Measurements from ENCODE around the gene HSPH1.
A peak's percentile ranks its signal among the peaks of the same experiment; 100 is the strongest.

HSPH1 gene

DNA sequence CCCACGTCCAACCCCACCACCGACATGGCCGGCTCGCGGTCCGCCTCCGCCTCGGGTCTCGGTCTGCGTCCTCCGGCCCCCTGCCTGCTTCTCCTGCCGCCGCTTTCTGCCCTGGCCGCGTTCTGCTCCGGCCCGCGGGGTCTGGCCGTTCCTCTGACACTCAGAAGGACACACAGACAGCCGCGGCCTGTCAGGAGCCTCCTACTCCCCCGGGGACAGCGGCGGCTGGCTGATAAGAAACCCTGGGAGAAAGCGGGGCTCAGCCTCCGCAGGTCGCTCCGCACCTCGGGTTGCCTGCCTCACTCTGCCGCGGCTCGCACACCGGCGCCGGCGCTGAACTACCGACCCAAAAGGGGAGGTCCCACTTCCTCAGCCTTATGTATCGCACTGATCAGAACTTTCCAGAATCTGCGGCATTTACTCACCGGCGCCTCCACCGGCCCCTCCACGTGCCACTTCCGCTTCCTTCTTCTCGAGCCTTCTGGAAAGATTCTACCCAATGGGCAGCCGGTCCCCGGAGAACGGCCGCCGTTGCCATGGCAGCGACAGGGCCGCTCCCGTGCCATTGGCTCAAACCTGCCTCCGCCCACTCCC, at the start of gene HSPH1:
Gene HSPH1, minus strand, starts transcription at position 348 of the 594 bp plus-strand sequence. Its CDS starts 322 bp downstream, at position 26.
- H3K4me3 Mint-ChIP-seq, result peak within 1 kb of the TSS; percentile 97
- peak; percentile 82 for ATAC-seq
- peak; percentile 98 for DNase-seq
- H3K27me3 Mint-ChIP-seq, result no peaks in the 10 kb centered on the region
- H3K36me3 Mint-ChIP-seq (ENCODE audit: low read depth), result peaks cover 44% of the 10 kb centered on the region
- peak within 1 kb of the TSS; percentile 93 for H3K27ac Mint-ChIP-seq
- H3K4me1 Mint-ChIP-seq, result peaks cover 50% of the 10 kb centered on the region
- no peaks in the 10 kb centered on the region for H3K9me3 Mint-ChIP-seq

DNA sequence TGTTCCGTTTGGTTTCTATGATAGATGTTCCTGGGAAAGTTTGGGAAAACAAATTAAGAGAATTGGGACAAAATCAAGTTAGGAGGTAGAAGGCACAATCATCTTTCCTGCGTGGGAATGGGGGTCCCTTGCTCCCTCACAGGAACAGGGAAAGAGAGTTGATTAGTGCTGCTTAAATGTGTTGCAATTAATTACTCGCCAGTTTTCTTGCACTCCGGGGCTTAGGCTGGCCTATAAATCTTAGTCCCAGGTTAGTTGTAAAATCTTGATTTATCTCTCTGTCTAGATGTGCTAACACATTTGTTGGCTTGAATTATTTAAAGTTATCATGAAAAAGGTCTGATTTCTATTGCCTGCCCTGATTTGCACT, 48.1 kb upstream of the HSPH1 start:
- Mint-ChIP-seq H3K27ac (no peak overlapping the region), H3K9me3 (no peaks in the 10 kb centered on the region), H3K4me3 (no peak overlapping the region), H3K4me1 (peaks cover 29% of the 10 kb centered on the region), H3K27me3 (no peaks in the 10 kb centered on the region), H3K36me3 (ENCODE audit: low read depth) (peaks cover 1% of the 10 kb centered on the region)
- no peak for DNase-seq
- ATAC-seq, result no peak

DNA sequence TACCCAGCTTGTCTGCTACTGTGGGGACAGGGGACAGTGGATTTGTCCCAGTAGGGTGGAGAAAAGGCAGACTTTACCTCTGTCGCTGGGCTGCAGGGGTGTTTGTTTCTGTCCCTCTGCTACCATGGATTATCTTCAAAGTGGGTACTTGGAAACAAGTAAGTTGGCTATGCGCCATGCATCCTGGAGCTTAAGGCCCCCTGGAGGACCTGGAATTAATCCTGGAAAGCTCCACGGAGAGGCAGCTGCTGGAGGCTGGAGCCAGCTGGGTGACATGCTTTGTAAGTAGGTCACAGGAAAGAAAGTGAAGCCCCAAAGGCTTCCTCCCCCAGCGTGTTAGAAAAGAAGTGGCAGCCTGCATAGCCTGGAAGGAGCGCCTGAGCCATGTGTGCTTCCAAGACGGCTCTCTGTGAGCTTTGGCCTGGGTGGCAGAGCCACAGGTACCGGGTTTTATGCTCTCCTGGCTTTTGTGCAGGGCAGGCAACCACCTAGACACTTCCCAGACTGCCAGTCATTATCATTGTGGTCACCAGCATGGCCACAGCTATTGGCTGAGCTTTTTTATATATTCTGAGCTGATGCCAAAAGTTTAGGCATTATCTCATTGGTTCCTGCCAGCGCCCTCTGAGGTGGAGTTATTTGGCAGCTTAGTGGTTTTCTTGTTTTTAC, 47.6 kb upstream of the HSPH1 start:
- Mint-ChIP-seq H3K27me3 (no peaks in the 10 kb centered on the region), H3K27ac (no peak overlapping the region), H3K36me3 (ENCODE audit: low read depth) (peaks cover 1% of the 10 kb centered on the region), H3K9me3 (no peaks in the 10 kb centered on the region), H3K4me3 (no peak overlapping the region), H3K4me1 (peaks cover 30% of the 10 kb centered on the region)
- ATAC-seq, result peak; percentile 20
- no peak for DNase-seq

DNA sequence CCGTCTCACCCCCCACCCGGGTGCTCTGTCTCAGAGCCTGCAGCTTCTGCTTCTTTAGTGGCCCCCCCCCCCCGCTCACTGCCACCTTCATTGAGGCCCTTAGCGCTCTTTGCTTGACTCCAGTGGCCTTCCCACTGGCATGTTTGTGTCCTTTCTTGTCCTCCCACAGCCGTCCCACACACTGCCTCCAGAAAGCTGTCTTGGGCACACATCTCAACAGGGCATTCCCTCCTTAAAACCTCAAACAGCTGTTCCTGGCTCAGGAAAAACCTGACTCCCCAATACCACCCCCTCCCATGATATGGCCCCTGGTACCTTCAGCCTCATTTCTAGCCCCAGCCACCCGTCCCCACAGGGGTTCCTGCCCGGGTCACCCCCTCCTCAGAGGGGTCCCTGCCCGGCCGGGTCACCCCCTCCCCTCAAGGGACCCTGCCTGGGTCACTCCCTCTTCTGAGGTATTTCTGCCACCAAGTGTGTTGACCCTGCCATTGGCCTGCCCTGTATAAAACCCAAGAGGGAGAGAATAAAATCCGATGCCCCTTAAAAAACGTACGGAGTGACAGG, 46.9 kb upstream of the HSPH1 start:
- H3K27ac Mint-ChIP-seq, result no peak overlapping the region
- H3K4me3 Mint-ChIP-seq, result no peak overlapping the region
- no peaks in the 10 kb centered on the region for H3K27me3 Mint-ChIP-seq
- H3K9me3 Mint-ChIP-seq, result no peaks in the 10 kb centered on the region
- no peak for DNase-seq
- H3K4me1 Mint-ChIP-seq, result peaks cover 30% of the 10 kb centered on the region
- ATAC-seq, result no peak
- peaks cover 1% of the 10 kb centered on the region for H3K36me3 Mint-ChIP-seq (ENCODE audit: low read depth)

DNA sequence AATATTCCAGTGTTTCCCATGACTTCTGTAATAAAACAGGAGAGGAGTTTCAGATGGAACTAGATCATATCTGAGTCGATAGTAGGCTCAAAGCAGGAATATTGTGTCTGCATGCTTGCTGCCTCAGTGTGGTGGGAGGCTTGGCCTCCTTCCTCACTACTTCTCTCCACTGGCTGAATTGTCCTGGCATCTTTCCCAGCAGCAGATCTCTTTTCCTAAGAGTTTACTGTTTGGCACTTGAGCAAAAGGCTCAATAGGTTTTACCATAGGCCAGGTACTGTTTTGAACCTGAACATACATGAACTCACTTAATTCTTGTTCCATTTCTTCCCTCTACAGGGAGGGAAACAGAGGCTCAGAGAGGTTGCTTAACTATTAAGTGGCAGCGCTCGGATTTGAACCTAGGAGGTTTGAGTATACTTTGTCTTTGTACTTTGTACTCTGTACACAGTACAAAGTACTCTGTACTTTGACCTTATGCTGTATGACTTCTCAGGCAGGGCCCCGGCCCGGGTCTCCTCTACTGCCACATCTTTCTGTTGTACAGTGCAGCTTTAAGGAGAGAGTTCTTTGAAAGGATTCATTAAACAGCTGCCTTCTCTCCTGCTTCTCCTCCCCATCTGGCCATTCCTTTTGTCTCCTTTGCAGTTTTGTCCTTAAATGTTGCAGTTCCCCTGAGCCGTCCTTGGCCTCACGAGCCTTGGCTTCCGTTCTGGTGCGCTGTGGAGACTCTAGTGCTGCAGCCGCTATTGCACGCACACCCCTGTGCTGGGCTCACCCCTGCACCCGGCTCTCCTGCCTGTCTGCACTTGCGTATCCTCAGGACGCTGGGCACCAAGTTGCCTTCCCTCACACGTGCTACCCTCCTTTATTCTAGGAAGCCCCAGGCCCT, 46.2 kb upstream of the HSPH1 start:
- no peak for ATAC-seq

DNA sequence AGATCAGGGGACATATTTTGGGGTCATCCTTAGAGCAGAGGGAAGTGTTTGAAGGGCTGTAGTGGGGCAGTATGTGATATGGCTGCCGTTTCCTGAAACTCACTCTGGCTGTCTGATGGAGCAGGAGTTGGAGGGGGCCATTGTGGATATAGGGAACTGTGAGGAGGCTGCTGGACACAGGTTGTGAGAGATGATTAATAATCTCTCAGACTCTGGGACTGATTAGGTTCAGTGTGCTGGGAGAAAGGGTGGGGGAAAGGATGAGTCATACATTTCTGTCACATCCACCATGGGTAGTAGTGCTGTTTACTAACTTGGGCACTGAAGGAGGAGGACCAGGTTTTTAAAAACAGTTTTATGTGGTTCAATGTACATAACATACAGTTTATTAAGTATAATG, 42.9 kb upstream of the HSPH1 start:
- Mint-ChIP-seq H3K36me3 (ENCODE audit: low read depth) (peaks cover 1% of the 10 kb centered on the region), H3K4me1 (peaks cover 38% of the 10 kb centered on the region), H3K9me3 (no peaks in the 10 kb centered on the region), H3K27ac (no peak overlapping the region), H3K4me3 (peak overlapping the region; percentile 3), H3K27me3 (no peaks in the 10 kb centered on the region)
- DNase-seq, result no peak
- ATAC-seq, result peak; percentile 53

More for the DNA sequence above, 46.2 kb upstream of the HSPH1 start:
- Mint-ChIP-seq H3K4me1 (peaks cover 30% of the 10 kb centered on the region), H3K27ac (no peak overlapping the region), H3K27me3 (no peaks in the 10 kb centered on the region), H3K4me3 (no peak overlapping the region), H3K9me3 (no peaks in the 10 kb centered on the region), H3K36me3 (ENCODE audit: low read depth) (peaks cover 1% of the 10 kb centered on the region)
- no peak for DNase-seq

DNA sequence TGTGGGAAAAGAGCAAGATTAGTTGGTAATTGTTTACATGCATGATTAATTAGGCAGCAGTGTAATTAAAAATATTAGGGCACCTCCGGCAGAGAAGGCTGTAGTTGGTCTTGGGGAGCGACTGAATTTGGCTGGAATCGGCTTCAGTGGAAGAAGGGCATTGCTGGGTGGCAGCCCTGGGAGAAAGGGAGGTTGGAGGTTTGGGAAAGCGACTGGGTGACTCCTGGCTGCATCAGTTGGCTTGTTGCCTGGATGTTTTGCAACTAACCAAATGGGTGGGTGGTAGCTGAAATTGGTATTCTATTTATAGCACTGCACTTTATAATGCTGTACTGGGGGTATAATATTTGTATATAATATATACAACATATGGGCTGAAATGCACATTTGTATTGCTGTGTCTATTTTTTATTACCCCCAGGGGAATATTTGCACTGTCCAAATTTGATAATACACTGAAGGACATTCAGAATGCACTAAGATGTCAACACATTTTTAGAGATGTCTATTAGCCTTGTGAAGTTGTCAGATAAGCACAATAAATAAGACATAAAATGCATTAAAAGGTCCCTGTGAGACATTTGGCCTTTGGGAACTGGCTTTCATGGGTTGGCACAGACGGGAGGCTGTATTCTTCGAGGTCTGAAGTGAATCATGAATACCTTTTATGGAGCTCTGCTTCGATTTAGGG, 39.8 kb upstream of the HSPH1 start:
- no peak for ATAC-seq
- DNase-seq, result no peak
- peak overlapping the region; percentile 78 for H3K4me3 Mint-ChIP-seq
- peak overlapping the region; percentile 48 for H3K27ac Mint-ChIP-seq
- no peaks in the 10 kb centered on the region for H3K9me3 Mint-ChIP-seq
- H3K4me1 Mint-ChIP-seq, result peaks cover 43% of the 10 kb centered on the region
- peaks cover 1% of the 10 kb centered on the region for H3K36me3 Mint-ChIP-seq (ENCODE audit: low read depth)
- no peaks in the 10 kb centered on the region for H3K27me3 Mint-ChIP-seq

DNA sequence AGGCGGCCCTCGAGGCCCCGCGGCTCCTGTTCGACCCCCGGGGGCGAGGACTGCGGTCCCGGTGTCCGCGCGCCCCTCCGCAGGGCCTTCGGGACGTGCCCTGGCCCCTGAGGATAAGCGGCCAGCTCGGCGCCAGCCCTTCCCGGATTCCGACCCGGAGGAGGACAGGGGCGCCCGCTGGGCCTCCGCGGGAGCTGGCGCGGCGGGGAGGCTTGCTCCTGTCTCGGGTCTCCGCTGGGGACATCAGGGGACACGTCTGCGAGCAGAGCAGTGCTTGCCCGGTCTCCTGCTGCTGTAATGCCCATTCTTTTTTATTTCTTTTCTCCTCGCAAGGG, 38.9 kb upstream of the HSPH1 start:
- ATAC-seq (peak; percentile 33), DNase-seq (no peak)
- peaks cover 1% of the 10 kb centered on the region for H3K36me3 Mint-ChIP-seq (ENCODE audit: low read depth)
- H3K4me1 Mint-ChIP-seq, result peaks cover 43% of the 10 kb centered on the region
- H3K4me3 Mint-ChIP-seq, result peak overlapping the region; percentile 78
- no peaks in the 10 kb centered on the region for H3K9me3 Mint-ChIP-seq
- no peaks in the 10 kb centered on the region for H3K27me3 Mint-ChIP-seq
- peak overlapping the region; percentile 48 for H3K27ac Mint-ChIP-seq

DNA sequence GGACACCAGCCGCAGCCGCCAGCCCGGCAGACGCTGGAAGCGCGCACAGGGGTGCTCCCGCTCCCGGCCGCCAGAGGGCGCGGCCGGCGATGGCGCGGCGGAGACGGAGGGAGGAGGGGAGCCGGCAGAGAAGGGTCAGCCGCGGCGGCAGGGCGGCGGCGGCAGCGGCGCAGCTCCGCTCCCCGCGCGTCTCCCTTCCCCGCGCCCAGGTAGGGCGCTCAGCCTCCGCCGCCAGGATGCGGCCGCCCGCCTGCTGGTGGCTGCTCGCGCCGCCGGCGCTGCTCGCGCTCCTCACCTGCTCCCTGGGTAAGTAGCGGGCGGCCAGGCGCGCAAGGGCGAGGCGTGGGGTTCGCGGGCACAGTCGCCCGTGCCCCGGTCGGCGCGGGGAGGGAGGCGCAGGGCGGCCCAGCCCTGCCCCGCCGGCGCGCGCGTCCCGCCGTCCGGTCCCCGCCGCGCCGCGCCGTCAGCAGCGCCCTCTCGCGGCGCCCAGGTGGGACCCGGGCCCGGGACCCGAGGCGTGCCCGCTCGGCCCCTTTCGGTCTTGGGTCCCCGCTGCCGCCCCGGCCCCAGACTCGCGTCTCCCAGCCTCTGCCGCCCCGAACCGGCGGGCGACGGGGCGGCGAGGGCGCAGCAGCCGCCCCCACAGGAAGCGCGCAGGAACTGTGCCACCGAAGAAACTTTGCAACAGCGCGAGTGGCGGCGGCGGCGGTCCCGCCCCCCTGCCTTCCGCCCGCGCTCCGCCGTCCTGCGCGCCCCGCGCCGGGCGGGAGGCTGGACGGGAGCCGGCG, 38.3 kb upstream of the HSPH1 start, which contains the start of gene B3GLCT:
Gene B3GLCT, plus strand, starts transcription at position 127 of the 788 bp plus-strand sequence. Its CDS starts 110 bp downstream, at position 237.
- no peaks in the 10 kb centered on the region for H3K9me3 Mint-ChIP-seq
- peak within 1 kb of the TSS; percentile 78 for H3K4me3 Mint-ChIP-seq
- DNase-seq (peak; percentile 83), ATAC-seq (peak; percentile 79)
- H3K27ac Mint-ChIP-seq, result peak within 1 kb of the TSS; percentile 48
- H3K36me3 Mint-ChIP-seq (ENCODE audit: low read depth), result peaks cover 1% of the 10 kb centered on the region
- H3K27me3 Mint-ChIP-seq, result no peaks in the 10 kb centered on the region
- H3K4me1 Mint-ChIP-seq, result peaks cover 40% of the 10 kb centered on the region

DNA sequence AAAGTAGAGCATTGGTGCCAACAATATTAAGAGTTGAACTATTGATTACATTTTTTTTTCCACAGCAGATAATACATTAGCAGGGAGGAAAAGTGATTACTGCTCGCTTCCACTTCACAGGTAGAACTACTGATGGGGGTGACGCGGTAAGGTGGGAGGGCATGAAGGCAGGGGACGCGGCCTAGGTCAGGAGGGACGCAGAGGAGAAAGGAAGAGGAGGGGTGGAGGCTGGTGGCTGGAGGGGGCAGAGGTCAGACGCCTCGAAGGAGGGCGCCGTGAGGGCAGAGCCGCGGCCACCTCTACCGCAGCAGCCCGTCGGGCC, 37.8 kb upstream of the HSPH1 start:
- H3K27me3 Mint-ChIP-seq, result no peaks in the 10 kb centered on the region
- H3K4me1 Mint-ChIP-seq, result peaks cover 35% of the 10 kb centered on the region
- H3K36me3 Mint-ChIP-seq (ENCODE audit: low read depth), result no peaks in the 10 kb centered on the region
- H3K9me3 Mint-ChIP-seq, result no peaks in the 10 kb centered on the region
- ATAC-seq (peak; percentile 25), DNase-seq (no peak)
- peak overlapping the region; percentile 78 for H3K4me3 Mint-ChIP-seq
- peak overlapping the region; percentile 29 for H3K27ac Mint-ChIP-seq

DNA sequence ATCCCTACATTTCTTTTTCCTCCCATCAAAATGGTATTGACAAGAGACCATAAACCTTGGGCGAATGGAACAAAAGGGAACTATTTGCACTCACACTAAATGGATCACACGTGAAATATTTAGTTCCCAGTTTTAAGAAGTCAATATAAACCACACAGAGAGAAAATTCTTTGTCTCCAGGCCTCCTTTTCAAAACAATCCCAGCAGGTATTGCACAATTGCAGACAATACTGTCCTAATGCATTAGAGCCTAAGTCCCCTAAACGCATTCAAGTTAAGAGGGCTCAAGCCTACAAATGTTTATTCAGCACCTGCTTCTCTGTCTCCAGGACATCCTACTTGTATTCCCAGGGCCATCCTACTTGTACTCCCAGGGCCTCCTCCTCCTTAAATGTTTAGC, 36.8 kb upstream of the HSPH1 start:
- no peak for ATAC-seq
- Mint-ChIP-seq H3K9me3 (no peaks in the 10 kb centered on the region), H3K4me3 (no peak overlapping the region)

DNA sequence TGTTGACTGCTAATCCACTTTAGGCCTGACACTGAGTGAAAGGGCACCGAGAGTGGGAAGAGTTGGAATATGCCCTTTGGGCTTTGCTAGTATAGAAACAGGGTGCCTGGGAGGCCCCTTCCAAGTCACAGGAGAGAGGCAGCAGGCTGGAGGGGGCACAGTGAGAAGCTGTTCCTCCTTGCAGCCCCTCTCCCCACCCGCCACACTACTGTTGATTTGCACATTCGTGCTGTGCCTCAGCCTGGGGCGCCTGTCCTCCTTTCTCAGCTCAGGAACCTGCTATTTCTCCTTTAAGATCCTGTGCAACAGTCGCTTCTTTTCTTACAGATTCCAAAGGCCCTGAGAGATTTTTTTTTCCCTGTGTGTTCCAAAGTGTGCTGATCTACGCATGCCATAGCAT, 35.3 kb upstream of the HSPH1 start:
- no peaks in the 10 kb centered on the region for H3K27me3 Mint-ChIP-seq
- H3K4me1 Mint-ChIP-seq, result peaks cover 18% of the 10 kb centered on the region
- no peak overlapping the region for H3K27ac Mint-ChIP-seq
- DNase-seq, result no peak
- no peaks in the 10 kb centered on the region for H3K36me3 Mint-ChIP-seq (ENCODE audit: low read depth)
- no peak overlapping the region for H3K4me3 Mint-ChIP-seq
- ATAC-seq, result no peak
- H3K9me3 Mint-ChIP-seq, result no peaks in the 10 kb centered on the region

More for the DNA sequence above, 36.8 kb upstream of the HSPH1 start:
- Mint-ChIP-seq H3K36me3 (ENCODE audit: low read depth) (no peaks in the 10 kb centered on the region), H3K27me3 (no peaks in the 10 kb centered on the region), H3K27ac (no peak overlapping the region), H3K4me1 (peaks cover 25% of the 10 kb centered on the region)
- DNase-seq, result no peak

DNA sequence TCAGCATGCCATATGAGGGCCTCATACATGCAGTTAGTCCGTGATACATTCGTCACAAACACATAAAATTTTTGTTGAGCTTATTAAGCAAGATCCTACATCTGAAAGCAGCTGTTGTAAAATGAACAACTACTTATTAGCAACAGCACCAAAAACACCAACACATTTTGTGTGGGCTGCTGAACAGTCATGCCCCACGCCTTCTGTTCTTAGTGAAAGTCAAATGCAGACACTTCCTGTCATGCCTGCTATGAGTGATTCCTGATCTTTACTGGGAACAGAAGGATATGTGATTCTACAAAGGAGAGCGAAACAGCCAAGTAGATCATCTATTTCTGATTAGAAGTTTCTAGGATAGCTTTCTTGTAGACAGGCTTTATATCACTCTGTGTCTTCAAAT, 33.9 kb upstream of the HSPH1 start:
- ATAC-seq (no peak), DNase-seq (no peak)
- H3K4me1 Mint-ChIP-seq, result peaks cover 6% of the 10 kb centered on the region
- H3K27ac Mint-ChIP-seq, result no peak overlapping the region
- H3K27me3 Mint-ChIP-seq, result peaks cover 4% of the 10 kb centered on the region
- H3K9me3 Mint-ChIP-seq, result no peaks in the 10 kb centered on the region
- H3K36me3 Mint-ChIP-seq (ENCODE audit: low read depth), result no peaks in the 10 kb centered on the region
- H3K4me3 Mint-ChIP-seq, result no peak overlapping the region

DNA sequence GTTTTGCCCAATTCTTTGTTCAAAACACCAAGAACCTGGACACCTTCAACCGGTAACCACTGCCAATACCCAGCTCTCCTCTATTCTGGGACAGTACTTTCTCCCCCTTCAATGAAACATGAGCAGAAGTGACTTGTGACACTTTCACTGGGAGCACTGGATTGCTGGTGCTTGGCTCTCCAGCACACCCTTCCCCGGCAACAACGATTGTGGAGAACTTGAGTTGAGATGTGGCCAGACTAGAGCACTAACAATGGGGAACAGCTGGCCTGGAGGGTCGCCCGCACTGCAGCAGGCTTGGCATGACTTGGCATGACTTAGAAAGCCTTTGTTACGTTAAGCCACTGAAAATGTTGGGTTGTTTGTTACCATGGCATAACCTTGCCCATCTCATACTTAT, 30.6 kb upstream of the HSPH1 start:
- H3K4me3 Mint-ChIP-seq, result no peak overlapping the region
- peaks cover 8% of the 10 kb centered on the region for H3K27me3 Mint-ChIP-seq
- no peak overlapping the region for H3K27ac Mint-ChIP-seq
- H3K4me1 Mint-ChIP-seq, result no peaks in the 10 kb centered on the region
- no peaks in the 10 kb centered on the region for H3K9me3 Mint-ChIP-seq
- no peaks in the 10 kb centered on the region for H3K36me3 Mint-ChIP-seq (ENCODE audit: low read depth)
- ATAC-seq, result no peak
- DNase-seq, result no peak

Measured in activated naive CD8-positive, alpha-beta T cell treated with anti-CD3 and anti-CD28 coated beads, Interleukin-2, amount 50 U/mL, for 24 hours (primary cell).